ENCODE results near the gene C20orf144. TPM values are rescaled to one million over a fixed set of nuclear protein-coding genes. Genes with fewer than 3 reads are reported as not detected.

C20orf144 gene
- total RNA-seq, 4 donors from 2014 or later = 0.23 TPM; not detected in 3

- Histone ChIP-seq H3K27ac (replicated peaks in 1 of 4) (peak overlapping the region; percentile 93 to 97 (median 96)), H3K4me1 (peaks cover 32 to 71% (median 61%) of the 10 kb centered on the region in 4 donors), H3K27me3 (no peaks in the 10 kb centered on the region), H3K36me3 (peaks cover 0 to 33% (median 23%) of the 10 kb centered on the region in 4 donors), H3K9me3 (no peaks in the 10 kb centered on the region), H3K4me3 (peak overlapping the region; percentile 80 to 94 (median 84))
- no peak for DNase-seq (ENCODE audit: extremely low spot score)
- intact Hi-C loops (cut with DNase I) = no loop called here
- 59% methylated on average over 2 of the region's 4 CpGs for WGBS
- no peak for TF ChIP-seq EP300 (IDR thresholded peaks at IDR 0.05)
- no peak for TF ChIP-seq CTCF (IDR thresholded peaks at IDR 0.05)
- TF ChIP-seq POLR2A (IDR thresholded peaks at IDR 0.05; ENCODE audit: low read depth) = no peak
- no peak for TF ChIP-seq POLR2AphosphoS5 (IDR thresholded peaks at IDR 0.05)
Measured at GRCh38 chr20:33673114-33673409, 10.9 kb downstream of the C20orf144 start.

GRCh38 chr20:33673410-33674293, 11.5 kb downstream of the C20orf144 start:
- Histone ChIP-seq H3K4me1 (peaks cover 29 to 65% (median 56%) of the 10 kb centered on the region in 4 donors), H3K36me3 (peaks cover 0 to 33% (median 22%) of the 10 kb centered on the region in 4 donors), H3K4me3 (peak overlapping the region; percentile 80 to 94 (median 84)), H3K9me3 (no peaks in the 10 kb centered on the region), H3K27me3 (no peaks in the 10 kb centered on the region), H3K27ac (replicated peaks in 1 of 4) (peak overlapping the region; percentile 93 to 97 (median 96))
- 4% methylated on average over 13 of the region's 29 CpGs for WGBS
- intact Hi-C loops (cut with DNase I) = no loop called here
- DNase-seq (ENCODE audit: extremely low spot score) = no peak
- no peak for TF ChIP-seq POLR2A (IDR thresholded peaks at IDR 0.05; ENCODE audit: low read depth)
- TF ChIP-seq CTCF (IDR thresholded peaks at IDR 0.05) = no peak
- no peak for TF ChIP-seq POLR2AphosphoS5 (IDR thresholded peaks at IDR 0.05)
- no peak for TF ChIP-seq EP300 (IDR thresholded peaks at IDR 0.05)

- peaks cover 0 to 24% (median 14%) of the 10 kb centered on the region in 4 donors for H3K36me3 ChIP-seq
- peak; percentile 95 for DNase-seq (ENCODE audit: extremely low spot score)
- 10% methylated on average over 11 of the region's 73 CpGs for WGBS
- H3K4me1 ChIP-seq = peaks cover 29 to 63% (median 56%) of the 10 kb centered on the region in 4 donors
- no peaks in the 10 kb centered on the region for H3K9me3 ChIP-seq
- peak within 1 kb of the TSS; percentile 93 to 97 (median 96) for H3K27ac ChIP-seq (replicated peaks in 1 of 4)
- intact Hi-C loops (cut with DNase I) = no loop called here
- TF ChIP-seq POLR2AphosphoS5 (IDR thresholded peaks at IDR 0.05) (peak; percentile 49 to 71), POLR2A (IDR thresholded peaks at IDR 0.05; ENCODE audit: low read depth) (no peak), CTCF (IDR thresholded peaks at IDR 0.05) (peak in 1 of 3 experiments; percentile 3), EP300 (IDR thresholded peaks at IDR 0.05) (no peak)
- peak within 1 kb of the TSS; percentile 80 to 94 (median 84) for H3K4me3 ChIP-seq
- no peaks in the 10 kb centered on the region for H3K27me3 ChIP-seq
Measured at GRCh38 chr20:33674294-33675135, 12.4 kb downstream of the C20orf144 start, which contains the start of gene NECAB3. Gene NECAB3 (minus strand): TSS chr20:33674428. CDS start chr20:33674352, 76 bp downstream.

DNA sequence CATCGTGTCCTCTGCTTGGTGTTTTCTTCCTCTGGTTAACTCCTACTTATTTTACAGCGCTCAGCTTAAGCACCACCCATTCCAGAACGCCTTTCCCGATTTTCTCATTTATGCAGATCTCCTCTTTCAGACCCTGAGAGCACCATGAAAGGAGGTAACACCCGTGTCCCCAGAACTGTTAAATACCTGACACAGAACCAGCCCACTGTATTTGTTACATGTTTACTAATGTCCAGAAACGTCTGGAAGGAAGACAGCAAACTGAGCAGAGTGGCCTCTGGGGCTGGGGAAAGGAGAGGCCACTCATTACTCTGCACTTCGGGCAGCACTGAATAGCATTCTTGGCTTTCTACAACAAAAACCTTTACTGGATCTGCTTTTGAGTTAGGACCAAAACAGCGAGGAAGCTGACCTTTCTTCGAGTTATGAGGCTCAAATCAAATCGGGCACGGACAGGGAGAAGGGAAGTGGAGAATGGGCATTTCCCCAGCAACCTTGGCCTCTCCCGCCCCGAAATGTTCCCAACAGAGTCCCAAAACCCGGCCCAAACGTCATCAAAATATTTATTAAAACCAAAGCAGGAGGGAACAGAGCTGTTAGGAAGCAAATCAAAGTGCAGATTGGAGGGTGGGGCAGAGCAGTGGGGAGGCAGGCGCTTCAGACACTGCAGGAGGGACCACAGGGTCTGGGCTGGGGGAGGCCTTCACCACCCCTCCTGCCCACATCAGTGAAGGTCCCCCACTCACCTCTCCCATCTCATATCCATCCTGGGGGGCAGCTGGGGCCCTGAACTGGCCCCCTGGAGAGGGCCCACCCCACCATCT, 13.2 kb downstream of the C20orf144 start:
- DNase-seq (ENCODE audit: extremely low spot score) = no peak
- Histone ChIP-seq H3K27me3 (no peaks in the 10 kb centered on the region), H3K4me1 (peaks cover 29 to 63% (median 56%) of the 10 kb centered on the region in 4 donors), H3K9me3 (no peaks in the 10 kb centered on the region), H3K36me3 (peaks cover 0 to 16% (median 8%) of the 10 kb centered on the region in 4 donors), H3K4me3 (peak overlapping the region; percentile 80 to 94 (median 84)), H3K27ac (replicated peaks in 1 of 4) (peak overlapping the region; percentile 93 to 97 (median 96))
- 26% methylated on average over 16 of the region's 16 CpGs for WGBS
- TF ChIP-seq CTCF (IDR thresholded peaks at IDR 0.05) (no peak), POLR2A (IDR thresholded peaks at IDR 0.05; ENCODE audit: low read depth) (no peak), EP300 (IDR thresholded peaks at IDR 0.05) (no peak), POLR2AphosphoS5 (IDR thresholded peaks at IDR 0.05) (peak; percentile 65 to 66)
- intact Hi-C loops (cut with DNase I) = no loop called here

All from esophagus muscularis mucosa (tissue), 4 donors.